Stimulated activated CD4-positive, alpha-beta T cell treated with anti-CD3 and anti-CD28 coated beads, Interleukin-2, amount 100 ng/mL, for 4 hours (primary cell): ENCODE data around the gene B3GNT9.
A peak's percentile ranks its signal among the peaks of the same experiment; 100 is the strongest.

ENCODE experiments used
- DNase-seq: peaks from one replicate; pipeline ENCODE4 v3.0.0-alpha.2; 2020; ENCODE audit warnings: low read depth

The B3GNT9 gene

DNA sequence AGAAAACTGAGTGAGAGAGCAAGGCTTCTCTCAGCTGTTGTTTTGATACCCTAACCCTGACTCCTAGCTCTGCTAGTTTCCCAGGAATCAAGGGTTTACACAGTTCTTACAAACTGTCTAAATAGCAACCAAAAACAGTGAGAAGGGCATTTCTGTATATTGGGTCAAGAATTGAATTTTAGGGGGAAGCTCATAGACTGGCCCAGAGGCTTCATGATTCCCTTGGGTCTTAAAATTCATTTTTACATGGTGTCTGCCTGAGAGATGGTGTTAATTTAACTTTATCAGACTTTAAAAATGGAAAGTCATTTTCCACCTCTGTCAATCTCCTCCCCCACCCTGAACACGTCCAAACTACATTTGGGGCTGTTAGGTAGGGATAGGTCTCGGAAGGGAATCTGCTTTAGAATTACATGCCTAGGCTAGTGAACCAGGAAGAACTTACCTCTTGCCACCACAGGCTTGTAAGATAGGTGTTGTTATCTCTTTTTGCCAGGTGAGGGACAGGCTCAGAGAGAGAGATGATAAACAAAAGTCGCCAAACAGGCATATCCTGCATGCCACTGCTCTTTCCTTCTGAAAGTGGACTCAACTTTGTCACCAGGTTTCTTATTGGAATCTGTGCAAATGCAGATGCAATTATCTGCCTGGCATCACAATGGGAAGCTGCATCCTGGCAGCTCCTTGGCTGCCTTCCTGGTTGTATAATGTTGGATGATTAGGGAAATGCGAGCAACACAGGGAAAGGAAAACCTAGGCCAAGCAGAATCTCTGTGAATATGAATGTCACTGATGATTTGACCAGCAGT, 38.0 kb downstream of the B3GNT9 start:
- no peak for DNase-seq

DNA sequence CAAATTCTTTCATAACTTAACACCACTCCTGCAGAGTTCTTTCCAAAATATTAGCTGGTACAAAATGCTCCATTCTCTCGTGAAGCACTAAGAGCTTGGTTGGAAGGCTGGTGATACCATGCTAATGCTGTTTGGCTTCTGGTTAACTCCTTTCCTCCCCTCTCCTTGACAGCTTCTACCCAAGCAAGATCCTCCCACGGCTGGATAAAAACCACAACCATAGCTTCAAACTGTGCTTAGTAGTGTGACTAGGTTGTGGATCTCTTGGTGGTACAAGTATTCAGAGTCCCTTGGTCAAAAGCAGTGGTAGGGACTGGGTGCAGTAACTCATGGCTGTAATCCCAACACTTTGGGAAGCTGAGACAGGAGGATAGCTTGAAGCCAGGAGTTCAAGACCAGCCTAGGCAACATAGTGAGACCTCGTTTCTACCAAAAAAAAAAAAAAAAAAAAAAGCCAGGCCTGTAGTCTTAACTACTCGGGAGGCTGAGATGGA, 38.8 kb downstream of the B3GNT9 start:
- no peak for DNase-seq

DNA sequence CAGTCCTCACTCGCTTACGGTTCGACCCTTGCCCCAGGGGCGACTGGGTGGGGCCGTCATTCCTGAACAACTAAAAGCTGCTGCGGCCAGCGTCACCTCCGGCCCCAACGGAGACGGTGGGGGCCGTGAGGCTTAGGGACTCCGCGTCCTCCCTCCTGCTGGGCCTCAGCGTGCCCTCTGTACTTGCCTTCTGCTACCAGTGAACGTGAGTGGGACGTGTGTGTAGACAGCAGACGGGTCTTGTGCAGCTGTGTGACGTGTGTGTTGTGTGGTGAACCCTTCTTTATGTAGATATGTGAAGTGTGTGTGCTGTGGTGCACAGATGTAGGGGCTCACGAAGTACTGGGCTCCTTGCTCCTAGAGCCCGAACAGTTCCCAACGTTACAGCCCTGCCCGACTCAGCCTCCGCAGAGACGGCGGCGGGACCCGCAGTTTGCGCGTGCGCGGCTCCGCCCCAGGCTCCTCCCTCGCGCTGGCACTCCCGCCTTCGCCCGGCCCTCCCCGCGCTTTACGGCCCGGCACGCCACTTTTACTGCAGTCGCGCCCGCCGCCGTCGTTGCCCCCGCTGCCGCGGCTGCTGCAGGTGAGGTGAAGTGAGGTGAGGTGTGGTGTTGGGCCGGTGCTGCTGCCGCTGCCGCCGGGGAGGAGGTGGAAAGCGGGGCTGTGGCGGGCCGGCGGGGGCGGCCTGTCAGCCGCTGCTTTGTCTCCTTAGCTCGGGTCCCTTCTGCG, 41.2 kb downstream of the B3GNT9 start, which contains the start of gene PHAF1:
Gene PHAF1, plus strand, starts transcription at position 535 of the 729 bp plus-strand sequence. CDS start 235 bp downstream, outside the sequence.
- peak; percentile 93 for DNase-seq

DNA sequence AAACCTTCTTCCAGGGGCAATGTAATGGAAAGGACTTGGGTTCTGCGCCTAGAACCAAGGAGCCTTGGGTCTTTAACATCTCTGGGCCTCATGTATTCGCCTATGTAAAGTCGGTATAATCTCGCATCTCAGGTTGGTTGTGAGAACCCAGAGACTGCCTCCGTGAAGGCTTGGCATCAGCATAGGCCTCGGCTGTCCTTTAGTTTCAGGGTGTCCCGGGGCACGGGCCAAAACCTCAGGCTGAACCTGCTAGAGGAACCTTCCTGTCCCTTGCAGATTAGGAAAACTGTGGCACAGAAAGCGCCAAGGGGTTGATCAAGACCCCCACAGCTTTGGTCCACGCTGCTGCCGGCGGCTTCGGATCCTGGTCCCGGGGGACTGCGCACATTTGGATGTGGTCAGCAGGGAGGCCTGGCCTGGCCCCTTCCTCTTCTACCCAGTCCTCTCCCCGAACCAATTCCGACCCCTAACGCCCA, 41.8 kb downstream of the B3GNT9 start:
- no peak for DNase-seq

DNA sequence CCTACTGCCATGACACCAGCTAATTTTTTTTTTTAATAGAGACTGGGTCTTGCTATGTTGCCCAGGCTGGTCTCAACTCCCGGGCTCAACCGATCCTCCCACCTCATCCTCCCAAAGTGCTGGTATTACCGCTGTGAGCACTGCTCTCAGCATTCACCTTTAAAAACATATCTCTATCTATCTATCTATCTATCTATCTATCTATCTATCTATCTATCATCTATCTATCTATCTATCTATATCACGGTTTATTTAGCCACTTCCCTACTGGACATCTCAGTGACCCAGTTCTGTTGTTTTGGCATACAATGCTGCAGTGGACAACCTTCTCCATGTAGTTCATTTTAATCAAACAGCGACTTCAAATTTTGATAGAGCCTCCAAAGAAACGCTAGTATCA, 42.3 kb downstream of the B3GNT9 start:
- DNase-seq, result no peak

DNA sequence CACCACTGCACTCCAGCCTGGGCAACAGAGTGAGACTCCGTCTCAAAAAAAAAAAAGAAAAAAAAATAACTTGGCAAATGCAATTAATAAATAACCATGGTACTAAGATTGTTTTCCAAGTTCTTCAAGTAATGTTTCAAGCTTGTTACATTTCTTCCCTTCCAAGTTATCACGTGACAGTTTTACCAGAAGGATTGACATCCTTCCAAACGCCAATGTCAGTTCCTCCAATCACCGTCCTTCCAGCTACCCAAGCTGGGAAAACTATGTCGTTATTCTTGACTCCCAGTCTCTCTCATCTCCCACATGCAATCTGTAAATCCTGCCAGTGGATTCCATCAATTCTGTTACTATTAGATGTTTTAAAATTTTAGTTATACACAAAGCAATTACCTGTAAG, 44.9 kb downstream of the B3GNT9 start:
- DNase-seq, result no peak

DNA sequence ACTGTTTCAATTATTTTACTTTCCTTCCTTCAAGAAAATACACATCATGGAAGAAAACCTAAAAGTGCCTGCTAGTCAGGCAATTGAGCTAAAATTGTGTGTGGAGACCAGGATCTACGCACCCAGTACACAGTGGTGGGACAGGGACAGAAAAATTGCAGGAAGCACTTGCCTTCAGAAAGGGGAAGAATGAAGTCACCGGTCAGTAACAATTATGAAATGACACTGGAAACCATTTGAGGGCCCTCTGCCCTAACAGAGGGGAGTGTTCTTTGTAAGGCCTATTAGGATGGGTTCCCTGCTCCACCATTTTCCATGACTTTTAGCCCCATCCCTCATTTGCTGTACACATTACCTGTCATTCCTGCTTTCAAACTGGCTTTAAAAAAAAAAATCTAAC, 45.6 kb downstream of the B3GNT9 start:
- no peak for DNase-seq

DNA sequence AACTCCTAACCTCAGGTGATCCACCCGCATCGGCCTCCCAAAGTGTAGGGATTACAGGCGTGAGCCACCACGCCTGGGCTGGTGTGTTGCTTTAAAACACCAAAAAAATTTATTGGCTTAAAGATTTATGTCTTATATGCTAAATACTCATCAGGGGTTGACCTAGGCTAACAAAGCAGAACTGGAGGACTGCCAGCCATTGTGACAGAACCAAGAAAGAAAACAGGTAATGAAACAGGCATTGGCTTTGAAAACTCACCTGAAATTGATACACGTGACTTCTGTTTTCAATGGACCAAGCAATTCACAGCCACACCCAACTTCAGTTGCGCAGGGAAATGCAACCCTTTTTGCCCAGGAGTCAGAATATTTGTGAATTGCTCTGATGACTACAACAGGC, 46.0 kb downstream of the B3GNT9 start:
- DNase-seq, result no peak

DNA sequence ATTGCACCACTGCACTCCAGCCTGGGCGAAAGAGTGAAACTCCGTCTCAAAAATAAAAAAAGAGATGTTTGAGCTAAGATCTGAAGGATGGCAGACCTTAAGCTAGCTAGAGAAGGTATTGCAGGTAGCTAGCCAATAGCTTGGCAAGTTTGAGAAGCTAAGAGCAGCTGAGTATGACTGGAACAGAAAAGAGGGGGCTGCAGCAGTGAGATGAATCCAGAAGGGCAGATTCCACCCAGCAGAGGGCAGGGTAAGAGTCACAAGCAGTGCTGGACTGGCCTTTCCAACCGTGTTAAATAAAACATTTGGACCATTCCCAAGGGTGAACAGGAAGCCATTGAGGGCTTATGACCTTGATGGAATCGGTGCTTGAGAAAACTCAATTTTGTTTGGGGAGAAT, 46.7 kb downstream of the B3GNT9 start:
- no peak for DNase-seq

DNA sequence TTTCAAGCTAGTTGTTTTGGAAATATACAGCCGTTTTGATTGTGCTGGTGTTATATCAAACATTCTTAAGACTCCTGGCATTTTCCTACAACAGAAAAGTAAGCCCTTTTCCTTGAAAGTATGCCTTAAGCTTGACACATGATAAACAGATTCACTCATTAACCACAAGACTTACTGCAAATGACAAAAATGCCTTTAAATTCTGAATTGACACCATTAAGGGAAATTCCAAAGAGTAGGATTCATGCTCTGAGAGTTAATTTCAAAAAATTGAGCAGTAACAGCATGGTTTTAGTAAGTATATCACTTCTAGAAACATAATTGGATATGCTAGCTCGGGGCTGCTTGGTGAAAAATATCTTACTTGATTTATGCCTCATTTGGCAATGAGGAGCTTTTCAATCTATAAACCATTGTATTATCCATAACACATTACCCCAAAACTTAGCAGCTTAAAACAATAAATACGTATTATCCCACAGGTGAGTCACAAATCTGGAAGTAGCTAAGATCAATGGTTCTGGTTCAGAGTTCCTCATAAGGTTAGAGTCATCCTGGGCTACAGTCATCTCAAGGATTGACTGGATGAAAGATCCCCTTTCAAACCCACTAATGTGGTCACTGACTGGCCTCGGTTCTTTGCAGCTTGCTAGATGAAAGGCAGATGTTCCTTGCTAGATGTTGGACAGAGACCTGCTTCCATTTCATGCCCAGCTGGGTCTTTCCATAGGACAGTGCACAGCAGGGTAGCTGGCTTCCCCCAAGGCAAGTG, 49.3 kb downstream of the B3GNT9 start:
- no peak for DNase-seq

DNA sequence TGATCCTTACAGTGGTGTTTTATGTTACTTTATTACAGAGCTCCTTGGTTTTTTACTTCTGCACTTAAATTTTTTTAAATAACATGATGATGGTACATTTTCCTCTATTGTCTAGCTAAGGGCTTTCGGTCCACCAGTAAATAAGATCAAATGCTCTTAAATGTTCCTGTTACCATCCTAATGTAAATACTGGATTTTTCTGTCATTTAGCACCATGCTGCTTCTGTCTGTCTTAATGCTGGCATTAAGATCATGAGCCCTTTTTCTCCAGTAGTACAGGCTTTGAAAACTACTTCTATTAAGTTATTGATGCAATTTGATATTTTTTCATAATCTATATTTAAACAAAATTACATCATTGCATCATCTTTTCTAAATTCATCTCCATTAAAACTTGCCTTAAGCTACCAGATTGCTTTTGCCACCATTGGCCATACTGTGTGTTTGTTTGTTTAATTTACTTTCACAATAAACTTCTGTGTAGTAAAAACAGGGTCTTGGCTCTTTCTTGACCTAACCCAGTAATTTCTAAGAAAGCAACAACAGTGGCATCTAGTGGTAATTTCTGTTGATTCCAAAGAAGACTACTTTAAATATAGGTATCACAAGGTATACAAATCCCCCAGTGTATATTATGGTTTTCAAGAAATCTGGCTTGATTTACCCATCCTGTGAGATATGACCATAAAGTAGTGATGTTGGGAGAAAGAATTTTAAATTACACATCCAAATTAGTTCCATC, 50.1 kb downstream of the B3GNT9 start:
- no peak for DNase-seq

DNA sequence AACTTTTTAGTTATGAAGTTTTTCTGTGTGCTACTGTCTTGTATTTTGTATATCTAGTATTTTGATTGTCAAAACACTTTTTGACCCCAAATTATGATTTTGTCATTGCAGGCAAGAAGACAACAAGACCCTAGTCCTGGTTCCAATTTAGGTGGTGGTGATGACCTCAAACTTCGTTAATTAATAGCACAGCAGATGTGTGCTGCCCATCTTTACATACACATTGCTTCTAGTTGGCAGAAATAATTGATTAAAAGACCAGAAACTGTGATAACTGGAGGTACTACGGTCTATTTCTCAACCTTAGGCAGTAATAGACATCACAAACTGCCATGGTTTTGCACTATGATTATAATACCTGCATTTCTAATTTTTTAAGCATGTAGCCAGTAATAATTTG, 52.2 kb downstream of the B3GNT9 start:
- DNase-seq, result no peak
